Keratinocyte (primary cell): ENCODE results near the gene TJP3. TPM values are rescaled to one million over a fixed set of nuclear protein-coding genes. Genes with fewer than 3 reads are reported as not detected.

Experiments used
- DNase-seq: peaks from one replicate; pipeline ENCODE4 v3.0.0-alpha.2; 2011; ENCODE audit warnings: low read depth, missing footprints, low spot score
- FAIRE-seq: peaks from 2 replicates; lab custom pipeline; 2011; peaks lifted over from hg19 to GRCh38; lab: Jason Lieb, UNC
- H2AFZ ChIP-seq: 2 replicates; pipeline ENCODE4 v1.6.0; 2012; ENCODE audit warnings: low read length, control low read depth, inconsistent platforms; ENCODE audit not compliant: control insufficient read depth
- H3K27ac ChIP-seq: 2 replicates; pipeline ENCODE4 v1.5.1; 2011; ENCODE audit warnings: low read length; ENCODE audit not compliant: control insufficient read depth, insufficient read depth
- H3K27me3 ChIP-seq: 3 replicates; pipeline ENCODE4 v1.6.0; 2011; ENCODE audit warnings: low read length; ENCODE audit not compliant: control insufficient read depth, insufficient read depth; ENCODE audit errors: extremely low read depth
- H3K36me3 ChIP-seq, 2 experiments: 2 replicates in 1 of 2; 3 replicates in 1 of 2; pipeline ENCODE4 v1.5.1; 2011; ENCODE audit warnings: low read length in 2 of 2, mild to moderate bottlenecking in 1 of 2; ENCODE audit not compliant: control insufficient read depth in 2 of 2, insufficient read depth in 2 of 2; ENCODE audit errors: extremely low read depth in 1 of 2
- H3K4me1 ChIP-seq: 3 replicates; pipeline ENCODE4 v1.5.1; 2011; ENCODE audit warnings: low read length; ENCODE audit not compliant: control insufficient read depth, insufficient read depth; ENCODE audit errors: extremely low read depth
- H3K4me2 ChIP-seq: 3 replicates; pipeline ENCODE4 v1.6.0; 2011; ENCODE audit warnings: low read depth, low read length; ENCODE audit not compliant: control insufficient read depth, insufficient read depth; ENCODE audit errors: extremely low read depth
- H3K4me3 ChIP-seq, 3 experiments: fragments of 200-600 bp in 1 of 3; sonication (generic) in 1 of 3; 2 replicates in 2 of 3; 3 replicates in 1 of 3; pipeline ENCODE4 v1.5.1; 2011 to 2016; ENCODE audit warnings: low read length in 3 of 3, mild to moderate bottlenecking in 3 of 3, control low read depth in 2 of 3, inconsistent platforms in 1 of 3, low read depth in 1 of 3, mixed read lengths in 1 of 3, mixed run types in 1 of 3, moderate library complexity in 1 of 3; ENCODE audit not compliant: control insufficient read depth in 2 of 3, insufficient read depth in 2 of 3; ENCODE audit errors: extremely low read depth in 1 of 3
- H3K79me2 ChIP-seq: 2 replicates; pipeline ENCODE4 v1.6.0; 2012; ENCODE audit warnings: low read length; ENCODE audit not compliant: control insufficient read depth, insufficient read depth
- H3K9ac ChIP-seq: 3 replicates; pipeline ENCODE4 v1.6.0; 2011; ENCODE audit warnings: low read length; ENCODE audit not compliant: control insufficient read depth, insufficient read depth; ENCODE audit errors: extremely low read depth
- H3K9me1 ChIP-seq: 3 replicates; pipeline ENCODE4 v1.6.0; 2011; ENCODE audit warnings: low read length; ENCODE audit not compliant: control insufficient read depth, insufficient read depth; ENCODE audit errors: extremely low read depth
- H3K9me3 ChIP-seq: 2 replicates; pipeline ENCODE4 v1.5.1; 2012; ENCODE audit warnings: low read depth, low read length; ENCODE audit not compliant: control insufficient read depth
- H4K20me1 ChIP-seq: 3 replicates; pipeline ENCODE4 v1.6.0; 2011; ENCODE audit warnings: low read length; ENCODE audit not compliant: control insufficient read depth, insufficient read depth; ENCODE audit errors: extremely low read depth
- EZH2 ChIP-seq: IDR thresholded peaks from one replicate; pipeline ENCODE4 v1.6.1; 2012; ENCODE audit warnings: inconsistent platforms, mild to moderate bottlenecking, low read length, moderate library complexity
- dilution Hi-C: fragments of 300-500 bp; cut with MboI; formaldehyde crosslinking; loops from one replicate; pipeline ENCODE4 v1.7.0; 2020; ENCODE audit warnings: low sequenced_read_pairs; ENCODE audit not compliant: extremely low pct_ligation_motif_present
- polyA plus RNA-seq, 5 experiments: library from polyadenylated mRNA; depleted of rRNA in 3 of 5; stranded (reverse) in 3 of 5; stranded (forward) in 1 of 5; unstranded in 1 of 5; fragments of >200 nt; gene quantifications; 1 replicate in 1 of 5; 2 replicates in 3 of 5; 3 replicates in 1 of 5; pipeline versions ENCODE4 v1.2.1 to v1.2.3, GENCODE V29; 2011 to 2012; ENCODE audit warnings: missing spikeins in 2 of 5, low read depth in 1 of 5, low replicate concordance in 1 of 5
- TF ChIP-seq, protein P1 (sequence below), 3 experiments: IDR thresholded peaks in 1 of 3; conservative IDR thresholded peaks in 1 of 3; optimal IDR thresholded peaks in 1 of 3; 2 replicates in 2 of 3; 3 replicates in 1 of 3; pipeline versions ENCODE3 to v1.5.1; 2011; ENCODE audit warnings: low read length in 3 of 3, mild to moderate bottlenecking in 3 of 3, moderate library complexity in 2 of 3, control low read depth in 1 of 3, inconsistent platforms in 1 of 3; ENCODE audit not compliant: insufficient read depth in 2 of 3; ENCODE audit errors: extremely low read depth in 1 of 3

Gene TJP3
- polyA plus RNA-seq, 1 donor (not counting 4 experiments of a cell fraction or from before 2014, with no cell fraction given), result 0.08 TPM

DNA sequence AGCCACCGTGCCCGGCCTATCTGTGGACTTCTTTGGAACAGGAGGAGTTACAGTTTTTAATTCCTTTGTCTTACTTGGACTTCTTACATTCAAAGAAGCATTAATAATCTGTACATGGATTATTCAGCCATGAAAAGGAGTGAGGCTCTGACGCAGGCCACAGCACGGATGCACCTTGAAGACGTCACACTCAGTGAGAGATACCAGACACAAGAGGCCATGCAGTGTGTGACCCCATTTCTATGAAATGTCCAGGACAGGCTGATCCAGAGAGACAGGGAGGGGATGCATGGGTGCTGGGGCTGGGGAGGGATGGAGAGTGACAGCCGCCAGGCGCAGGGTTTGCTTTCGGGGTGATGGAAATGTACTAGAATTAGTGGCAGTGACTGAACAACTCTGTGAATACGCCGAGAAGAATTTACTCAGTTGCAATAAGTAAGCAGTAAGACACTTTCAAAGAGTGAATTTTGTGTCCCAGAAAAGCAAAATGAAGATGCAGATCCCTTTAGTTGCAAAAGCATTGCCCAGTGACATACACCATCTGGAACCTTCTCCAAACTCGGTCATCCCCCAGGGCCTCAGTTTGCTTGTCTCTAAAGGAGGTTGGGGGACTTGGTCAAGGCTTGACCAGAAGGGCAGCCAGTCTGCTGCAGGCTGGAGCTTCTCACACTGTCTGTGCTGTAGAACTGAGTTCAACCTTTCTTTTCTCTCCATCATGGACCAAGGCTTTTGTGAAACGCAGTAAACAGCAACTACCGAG is 33.2 kb upstream of the TJP3 start:
- Histone ChIP-seq H3K4me1 (no peaks in the 10 kb centered on the region), H3K27ac (no peak overlapping the region), H3K9me3 (no peaks in the 10 kb centered on the region), H3K9me1 (no peaks in the 10 kb centered on the region), H3K27me3 (no peaks in the 10 kb centered on the region), H4K20me1 (peaks cover 7% of the 10 kb centered on the region), H3K4me2 (no peak overlapping the region), H3K79me2 (no peaks in the 10 kb centered on the region), H3K9ac (no peak overlapping the region), H3K36me3 (no peaks in the 10 kb centered on the region), H2AFZ (no peak overlapping the region), H3K4me3 (no peak overlapping the region)
- DNase-seq (no peak), FAIRE-seq (no peak)
- dilution Hi-C loops, result no loop called here
- TF ChIP-seq, protein P1, sequence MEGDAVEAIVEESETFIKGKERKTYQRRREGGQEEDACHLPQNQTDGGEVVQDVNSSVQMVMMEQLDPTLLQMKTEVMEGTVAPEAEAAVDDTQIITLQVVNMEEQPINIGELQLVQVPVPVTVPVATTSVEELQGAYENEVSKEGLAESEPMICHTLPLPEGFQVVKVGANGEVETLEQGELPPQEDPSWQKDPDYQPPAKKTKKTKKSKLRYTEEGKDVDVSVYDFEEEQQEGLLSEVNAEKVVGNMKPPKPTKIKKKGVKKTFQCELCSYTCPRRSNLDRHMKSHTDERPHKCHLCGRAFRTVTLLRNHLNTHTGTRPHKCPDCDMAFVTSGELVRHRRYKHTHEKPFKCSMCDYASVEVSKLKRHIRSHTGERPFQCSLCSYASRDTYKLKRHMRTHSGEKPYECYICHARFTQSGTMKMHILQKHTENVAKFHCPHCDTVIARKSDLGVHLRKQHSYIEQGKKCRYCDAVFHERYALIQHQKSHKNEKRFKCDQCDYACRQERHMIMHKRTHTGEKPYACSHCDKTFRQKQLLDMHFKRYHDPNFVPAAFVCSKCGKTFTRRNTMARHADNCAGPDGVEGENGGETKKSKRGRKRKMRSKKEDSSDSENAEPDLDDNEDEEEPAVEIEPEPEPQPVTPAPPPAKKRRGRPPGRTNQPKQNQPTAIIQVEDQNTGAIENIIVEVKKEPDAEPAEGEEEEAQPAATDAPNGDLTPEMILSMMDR (optimal IDR thresholded peaks at IDR 0.05 in 1 of 3, IDR thresholded peaks at IDR 0.05 in 1 of 3, conservative IDR thresholded peaks at IDR 0.05 in 1 of 3; ENCODE audit: extremely low read depth in 1 of 3, insufficient read depth in 2 of 3, low read length in 3 of 3), result no peak
- no peak for TF ChIP-seq EZH2

DNA sequence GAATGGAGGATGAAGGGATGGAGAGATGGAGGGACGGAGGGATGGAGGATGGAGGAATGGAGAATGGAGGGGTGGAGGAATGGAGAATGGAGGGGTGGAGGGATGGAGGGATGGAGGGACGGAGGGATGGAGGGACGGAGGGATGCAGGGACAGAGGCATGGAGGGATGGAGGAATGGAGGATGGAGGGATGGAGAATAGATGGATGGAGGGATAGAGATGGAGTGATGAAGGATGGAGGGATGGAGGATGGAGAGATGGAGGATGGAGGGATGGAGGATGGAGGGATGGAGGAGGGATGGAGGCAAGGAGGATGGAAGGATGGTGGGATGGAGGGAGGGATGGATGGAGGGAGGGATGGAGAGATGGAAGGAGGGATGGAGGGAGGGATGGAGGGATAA is 30.0 kb upstream of the TJP3 start:
- FAIRE-seq, result no peak
- no peaks in the 10 kb centered on the region for H3K27me3 ChIP-seq
- no peaks in the 10 kb centered on the region for H3K36me3 ChIP-seq
- H3K79me2 ChIP-seq, result peaks cover 2% of the 10 kb centered on the region
- no peak overlapping the region for H2AFZ ChIP-seq
- no peak overlapping the region for H3K27ac ChIP-seq
- H3K4me2 ChIP-seq, result no peak overlapping the region
- H3K9me1 ChIP-seq, result no peaks in the 10 kb centered on the region
- H3K9ac ChIP-seq, result no peak overlapping the region
- dilution Hi-C loops, result no loop called here
- H3K9me3 ChIP-seq, result no peaks in the 10 kb centered on the region
- no peak for DNase-seq
- TF ChIP-seq, protein P1 (optimal IDR thresholded peaks at IDR 0.05 in 1 of 3, IDR thresholded peaks at IDR 0.05 in 1 of 3, conservative IDR thresholded peaks at IDR 0.05 in 1 of 3; ENCODE audit: extremely low read depth in 1 of 3, insufficient read depth in 2 of 3, low read length in 3 of 3), result no peak
- no peak for TF ChIP-seq EZH2
- H3K4me1 ChIP-seq, result no peaks in the 10 kb centered on the region
- H4K20me1 ChIP-seq, result peaks cover 7% of the 10 kb centered on the region
- H3K4me3 ChIP-seq, result no peak overlapping the region
